ENCODE measurements around the gene ATP5ME. TPM values are rescaled to one million over a fixed set of nuclear protein-coding genes. Genes with fewer than 3 reads are reported as not detected.

ATP5ME gene
- polyA plus RNA-seq, 2 donors, result 539 to 570 TPM

- no peaks in the 10 kb centered on the region for H3K27me3 ChIP-seq (ENCODE audit: control insufficient read depth in 1 of 2, insufficient read depth in 2 of 2, low read length in 2 of 2)
These were observed 10.7 kb upstream of the ATP5ME start for GRCh38 chr4:684623-685327.

GRCh38 chr4:683982-684622, 10.0 kb upstream of the ATP5ME start:
- Histone ChIP-seq H3K9me3 (ENCODE audit: control insufficient read depth in 2 of 2, insufficient read depth in 1 of 2, low read depth in 1 of 2, low read length in 1 of 2) (no peaks in the 10 kb centered on the region), H3K36me3 (ENCODE audit: control insufficient read depth in 2 of 2, insufficient read depth in 2 of 2, low read length in 1 of 2) (no peaks in the 10 kb centered on the region), H3K4me3 (ENCODE audit: low read depth in 1 of 2, low read length in 2 of 2) (no peak overlapping the region), H3K27ac (ENCODE audit: low read depth in 2 of 2, low read length in 1 of 2) (no peak overlapping the region), H3K4me1 (ENCODE audit: control insufficient read depth in 2 of 2, insufficient read depth in 2 of 2, low read length in 1 of 2) (peaks cover 12 to 37% of the 10 kb centered on the region in 2 donors), H3K27me3 (ENCODE audit: control insufficient read depth in 1 of 2, insufficient read depth in 2 of 2, low read length in 2 of 2) (no peaks in the 10 kb centered on the region)
- WGBS, 2 donors, result 42% methylated on average over 19 of the region's 19 CpGs

More at GRCh38 chr4:684623-685327, 10.7 kb upstream of the ATP5ME start:
- Histone ChIP-seq H3K9me3 (ENCODE audit: control insufficient read depth in 2 of 2, insufficient read depth in 1 of 2, low read depth in 1 of 2, low read length in 1 of 2) (no peaks in the 10 kb centered on the region), H3K36me3 (ENCODE audit: control insufficient read depth in 2 of 2, insufficient read depth in 2 of 2, low read length in 1 of 2) (no peaks in the 10 kb centered on the region), H3K4me3 (ENCODE audit: low read depth in 1 of 2, low read length in 2 of 2) (no peak overlapping the region), H3K4me1 (ENCODE audit: control insufficient read depth in 2 of 2, insufficient read depth in 2 of 2, low read length in 1 of 2) (peaks cover 12 to 37% of the 10 kb centered on the region in 2 donors), H3K27ac (ENCODE audit: low read depth in 2 of 2, low read length in 1 of 2) (no peak overlapping the region)
- WGBS, 2 donors, result 70 to 73% methylated on average over 21 of the region's 21 CpGs

GRCh38 chr4:683247-683897, 9.3 kb upstream of the ATP5ME start:
- 73 to 74% methylated on average over 25 of the region's 25 CpGs for WGBS, 2 donors
- Histone ChIP-seq H3K36me3 (ENCODE audit: control insufficient read depth in 2 of 2, insufficient read depth in 2 of 2, low read length in 1 of 2) (no peaks in the 10 kb centered on the region), H3K4me3 (ENCODE audit: low read depth in 1 of 2, low read length in 2 of 2) (no peak overlapping the region), H3K27me3 (ENCODE audit: control insufficient read depth in 1 of 2, insufficient read depth in 2 of 2, low read length in 2 of 2) (no peaks in the 10 kb centered on the region), H3K9me3 (ENCODE audit: control insufficient read depth in 2 of 2, insufficient read depth in 1 of 2, low read depth in 1 of 2, low read length in 1 of 2) (no peaks in the 10 kb centered on the region), H3K4me1 (ENCODE audit: control insufficient read depth in 2 of 2, insufficient read depth in 2 of 2, low read length in 1 of 2) (peaks cover 10 to 32% of the 10 kb centered on the region in 2 donors), H3K27ac (ENCODE audit: low read depth in 2 of 2, low read length in 1 of 2) (no peak overlapping the region)

GRCh38 chr4:682490-683172, 8.6 kb upstream of the ATP5ME start:
- no peak overlapping the region for H3K4me3 ChIP-seq (ENCODE audit: low read depth in 1 of 2, low read length in 2 of 2)
- H3K36me3 ChIP-seq (ENCODE audit: control insufficient read depth in 2 of 2, insufficient read depth in 2 of 2, low read length in 1 of 2), result no peaks in the 10 kb centered on the region
- no peaks in the 10 kb centered on the region for H3K27me3 ChIP-seq (ENCODE audit: control insufficient read depth in 1 of 2, insufficient read depth in 2 of 2, low read length in 2 of 2)
- no peaks in the 10 kb centered on the region for H3K9me3 ChIP-seq (ENCODE audit: control insufficient read depth in 2 of 2, insufficient read depth in 1 of 2, low read depth in 1 of 2, low read length in 1 of 2)
- WGBS, 2 donors, result 70 to 78% methylated on average over 22 to 23 of the region's 23 CpGs
- no peak overlapping the region for H3K27ac ChIP-seq (ENCODE audit: low read depth in 2 of 2, low read length in 1 of 2)
- peaks cover 9 to 34% of the 10 kb centered on the region in 2 donors for H3K4me1 ChIP-seq (ENCODE audit: control insufficient read depth in 2 of 2, insufficient read depth in 2 of 2, low read length in 1 of 2)

- Histone ChIP-seq H3K4me1 (ENCODE audit: control insufficient read depth in 2 of 2, insufficient read depth in 2 of 2, low read length in 1 of 2) (peaks cover 6 to 33% of the 10 kb centered on the region in 2 donors), H3K27ac (ENCODE audit: low read depth in 2 of 2, low read length in 1 of 2) (peak overlapping the region in 1 of 2 donors; percentile 37), H3K4me3 (ENCODE audit: low read depth in 1 of 2, low read length in 2 of 2) (no peak overlapping the region), H3K9me3 (ENCODE audit: control insufficient read depth in 2 of 2, insufficient read depth in 1 of 2, low read depth in 1 of 2, low read length in 1 of 2) (no peaks in the 10 kb centered on the region), H3K27me3 (ENCODE audit: control insufficient read depth in 1 of 2, insufficient read depth in 2 of 2, low read length in 2 of 2) (no peaks in the 10 kb centered on the region), H3K36me3 (ENCODE audit: control insufficient read depth in 2 of 2, insufficient read depth in 2 of 2, low read length in 1 of 2) (no peaks in the 10 kb centered on the region)
- WGBS, 2 donors, result 68 to 70% methylated on average over 39 to 58 of the region's 58 CpGs
These were observed 7.8 kb upstream of the ATP5ME start for GRCh38 chr4:681736-682451.

GRCh38 chr4:680928-681645, 7.0 kb upstream of the ATP5ME start:
- Histone ChIP-seq H3K4me3 (ENCODE audit: low read depth in 1 of 2, low read length in 2 of 2) (peak overlapping the region in 1 of 2 donors; percentile 30), H3K27ac (ENCODE audit: low read depth in 2 of 2, low read length in 1 of 2) (no peak overlapping the region), H3K9me3 (ENCODE audit: control insufficient read depth in 2 of 2, insufficient read depth in 1 of 2, low read depth in 1 of 2, low read length in 1 of 2) (no peaks in the 10 kb centered on the region), H3K4me1 (ENCODE audit: control insufficient read depth in 2 of 2, insufficient read depth in 2 of 2, low read length in 1 of 2) (peaks cover 6 to 27% of the 10 kb centered on the region in 2 donors), H3K27me3 (ENCODE audit: control insufficient read depth in 1 of 2, insufficient read depth in 2 of 2, low read length in 2 of 2) (no peaks in the 10 kb centered on the region), H3K36me3 (ENCODE audit: control insufficient read depth in 2 of 2, insufficient read depth in 2 of 2, low read length in 1 of 2) (no peaks in the 10 kb centered on the region)
- WGBS, 2 donors, result 13% methylated on average over 37 to 59 of the region's 62 CpGs

- 68 to 69% methylated on average over 16 to 17 of the region's 17 CpGs for WGBS, 2 donors
- Histone ChIP-seq H3K9me3 (ENCODE audit: control insufficient read depth in 2 of 2, insufficient read depth in 1 of 2, low read depth in 1 of 2, low read length in 1 of 2) (no peaks in the 10 kb centered on the region), H3K27ac (ENCODE audit: low read depth in 2 of 2, low read length in 1 of 2) (no peak overlapping the region), H3K27me3 (ENCODE audit: control insufficient read depth in 1 of 2, insufficient read depth in 2 of 2, low read length in 2 of 2) (no peaks in the 10 kb centered on the region), H3K4me3 (ENCODE audit: low read depth in 1 of 2, low read length in 2 of 2) (no peak overlapping the region), H3K36me3 (ENCODE audit: control insufficient read depth in 2 of 2, insufficient read depth in 2 of 2, low read length in 1 of 2) (no peaks in the 10 kb centered on the region), H3K4me1 (ENCODE audit: control insufficient read depth in 2 of 2, insufficient read depth in 2 of 2, low read length in 1 of 2) (peaks cover 6 to 29% of the 10 kb centered on the region in 2 donors)
These were observed 6.5 kb upstream of the ATP5ME start for GRCh38 chr4:680551-680927.

- Histone ChIP-seq H3K9me3 (ENCODE audit: control insufficient read depth in 2 of 2, insufficient read depth in 1 of 2, low read depth in 1 of 2, low read length in 1 of 2) (no peaks in the 10 kb centered on the region), H3K4me1 (ENCODE audit: control insufficient read depth in 2 of 2, insufficient read depth in 2 of 2, low read length in 1 of 2) (peaks cover 10 to 33% of the 10 kb centered on the region in 2 donors), H3K27ac (ENCODE audit: low read depth in 2 of 2, low read length in 1 of 2) (no peak overlapping the region), H3K4me3 (ENCODE audit: low read depth in 1 of 2, low read length in 2 of 2) (no peak overlapping the region), H3K27me3 (ENCODE audit: control insufficient read depth in 1 of 2, insufficient read depth in 2 of 2, low read length in 2 of 2) (no peaks in the 10 kb centered on the region), H3K36me3 (ENCODE audit: control insufficient read depth in 2 of 2, insufficient read depth in 2 of 2, low read length in 1 of 2) (no peaks in the 10 kb centered on the region)
- WGBS, 2 donors, result 81 to 86% methylated on average over 9 of the region's 9 CpGs
These were observed 6.0 kb upstream of the ATP5ME start for GRCh38 chr4:680091-680490.
